Right atrium auricular region (tissue), 2 donors: ENCODE data around the gene TIMM22. TPM values are rescaled to one million over a fixed set of nuclear protein-coding genes. Genes with fewer than 3 reads are reported as not detected.

ENCODE experiments used
- DNase-seq: peaks from one replicate; pipeline ENCODE4 v3.0.0-alpha.2; 2019; ENCODE audit warnings: low spot score
- H3K27ac ChIP-seq, 2 donors: fragments of 200-600 bp; sonication (generic); 1 replicate in 1 of 2; 2 replicates in 1 of 2; pipeline ENCODE4 v1.5.1; 2016 to 2019
- H3K27me3 ChIP-seq, 2 donors: fragments of 200-600 bp; sonication (generic); one replicate each; pipeline versions ENCODE4 v1.5.1 to v1.6.0; 2017 to 2019
- H3K36me3 ChIP-seq: fragments of 200-600 bp; sonication (generic); one replicate; pipeline ENCODE4 v1.5.1; 2016
- H3K4me1 ChIP-seq, 2 donors: fragments of 200-600 bp; sonication (generic); one replicate each; pipeline versions ENCODE4 v1.5.1 to v1.6.0; 2017 to 2019
- H3K4me3 ChIP-seq, 2 donors: fragments of 200-600 bp; sonication (generic); 1 replicate in 1 of 2; 2 replicates in 1 of 2; pipeline ENCODE4 v1.5.1; 2017 to 2019; ENCODE audit warnings: mild to moderate bottlenecking in 1 of 2, moderate library complexity in 1 of 2
- H3K9me3 ChIP-seq, 2 donors: fragments of 200-600 bp; sonication (generic); one replicate each; pipeline ENCODE4 v1.5.1; 2019
- CTCF ChIP-seq, 2 donors: fragments of 200-600 bp; sonication (generic); IDR thresholded peaks; one replicate each; pipeline ENCODE4 v1.5.1; 2019; ENCODE audit warnings: antibody characterized with exemption in 2 of 2
- total RNA-seq, 2 donors: library from RNA; depleted of rRNA; stranded (reverse); fragments of >200 nt; gene quantifications; one replicate each; pipeline ENCODE4 v1.1.0, GENCODE V29; 2016

TIMM22 gene
- total RNA-seq, 2 donors from 2014 or later = 14.8 to 15.4 TPM

DNA sequence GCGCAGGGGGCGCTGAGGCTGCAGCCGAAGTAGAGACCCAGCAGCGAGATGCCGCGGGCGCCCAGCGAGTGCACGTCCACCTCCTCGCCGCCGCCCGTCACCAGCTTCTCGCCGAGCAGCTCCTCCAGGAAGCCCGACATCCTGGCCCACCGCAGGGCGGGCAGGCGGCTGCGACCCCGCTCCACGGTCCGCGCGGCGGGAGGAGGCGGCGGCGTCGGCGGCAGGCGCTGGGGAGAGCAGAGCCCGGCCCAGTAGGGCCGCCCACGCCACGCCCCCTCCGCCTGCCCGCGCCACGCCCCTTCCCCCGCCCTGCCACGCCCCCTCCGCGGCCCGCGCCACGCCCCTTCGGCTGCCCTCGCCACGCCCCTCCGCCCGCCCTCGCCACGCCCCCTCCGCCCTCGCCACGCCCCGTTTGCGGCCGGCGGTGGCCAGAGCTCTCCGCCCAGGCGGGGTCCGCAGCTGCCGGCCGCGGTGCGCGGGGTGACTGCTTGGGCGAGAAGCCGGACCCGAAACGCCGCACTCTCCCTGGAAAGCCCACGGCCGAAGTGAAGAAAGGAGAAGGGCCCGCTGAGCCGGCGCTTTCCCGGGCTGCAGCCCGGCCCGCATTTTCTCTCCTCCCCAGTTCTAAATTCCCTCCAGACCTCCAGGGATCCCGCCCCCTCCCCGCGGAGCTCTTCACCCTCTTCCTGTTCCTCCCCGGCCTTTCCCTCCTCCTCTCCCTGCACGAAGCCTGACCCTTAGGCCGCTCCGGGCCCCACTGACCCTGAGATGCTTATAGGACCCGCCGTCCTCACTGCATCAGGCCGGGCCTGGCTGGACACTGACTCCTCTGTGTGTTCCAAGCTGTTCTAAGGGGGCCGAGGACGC lies 17.2 kb upstream of the TIMM22 start, which contains the start of gene NXN:
Gene NXN, minus strand, starts transcription at position 238 of the 867 bp plus-strand sequence.
- Histone ChIP-seq H3K9me3 (no peaks in the 10 kb centered on the region), H3K4me3 (peak within 1 kb of the TSS; percentile 70 to 81), H3K4me1 (peaks cover 0 to 28% of the 10 kb centered on the region in 2 donors), H3K36me3 (no peaks in the 10 kb centered on the region), H3K27ac (peak within 1 kb of the TSS; percentile 85 to 87), H3K27me3 (no peaks in the 10 kb centered on the region)
- DNase-seq = peak; percentile 80
- no peak for TF ChIP-seq CTCF (IDR thresholded peaks at IDR 0.05)

DNA sequence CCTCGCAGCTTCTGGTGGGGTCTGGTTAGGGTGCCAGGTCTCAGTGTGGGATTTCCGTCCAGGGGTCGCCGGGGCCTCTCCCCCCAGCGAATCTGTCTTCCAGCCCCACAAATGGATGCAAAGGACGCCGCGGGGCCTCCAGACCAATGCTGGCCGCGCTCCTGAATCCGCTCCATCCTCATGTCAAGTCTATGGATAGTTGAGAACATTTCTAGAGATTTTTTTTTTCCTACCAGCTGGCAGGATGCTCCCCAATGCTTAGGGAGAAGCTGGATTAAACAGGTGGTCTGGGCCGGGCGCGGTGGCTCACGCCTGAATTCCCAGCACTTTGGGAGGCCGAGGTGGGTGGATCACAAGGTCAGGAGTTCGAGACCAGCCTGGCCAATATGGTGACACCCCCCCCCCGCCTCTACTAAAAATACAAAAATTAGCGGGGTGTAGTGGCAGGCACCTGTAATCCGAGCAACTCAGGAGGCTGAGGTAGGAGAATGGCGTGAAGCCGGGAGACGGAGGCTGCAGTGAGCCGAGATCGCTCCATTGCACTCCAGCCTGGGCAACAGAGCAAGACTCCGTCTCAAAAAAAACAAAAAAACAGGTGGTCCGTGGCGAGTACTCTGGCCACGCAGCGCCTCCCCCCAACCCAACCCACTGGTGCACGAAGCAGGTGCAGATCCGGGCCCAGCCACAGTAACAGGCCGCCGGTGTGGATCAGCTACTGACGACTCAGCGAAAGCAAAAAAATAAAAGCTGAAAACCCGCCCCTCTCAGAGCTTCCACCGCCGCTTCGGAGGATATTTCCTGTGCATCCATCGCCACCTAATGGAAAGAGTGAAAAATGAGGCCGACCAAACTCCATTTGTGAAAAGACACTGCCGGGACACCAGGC lies 16.3 kb upstream of the TIMM22 start:
- Histone ChIP-seq H3K4me3 (peak overlapping the region; percentile 45 to 81), H3K9me3 (no peaks in the 10 kb centered on the region), H3K27me3 (no peaks in the 10 kb centered on the region), H3K27ac (peak overlapping the region; percentile 85 to 87), H3K4me1 (peaks cover 0 to 28% of the 10 kb centered on the region in 2 donors), H3K36me3 (no peaks in the 10 kb centered on the region)
- peak; percentile 84 for DNase-seq
- TF ChIP-seq CTCF (IDR thresholded peaks at IDR 0.05) = peak; percentile 61 to 86

GRCh38 chr17:981292-981658 lies 15.7 kb upstream of the TIMM22 start:
- peaks cover 0 to 28% of the 10 kb centered on the region in 2 donors for H3K4me1 ChIP-seq
- H3K27me3 ChIP-seq = no peaks in the 10 kb centered on the region
- H3K9me3 ChIP-seq = no peaks in the 10 kb centered on the region
- H3K4me3 ChIP-seq = no peak overlapping the region
- no peaks in the 10 kb centered on the region for H3K36me3 ChIP-seq
- peak in 1 of 2 donors; percentile 3 for TF ChIP-seq CTCF (IDR thresholded peaks at IDR 0.05)
- H3K27ac ChIP-seq = no peak overlapping the region
- DNase-seq = no peak

- no peak for DNase-seq
- Histone ChIP-seq H3K4me1 (peaks cover 0 to 10% of the 10 kb centered on the region in 2 donors), H3K4me3 (no peak overlapping the region), H3K27me3 (no peaks in the 10 kb centered on the region), H3K27ac (no peak overlapping the region), H3K36me3 (no peaks in the 10 kb centered on the region), H3K9me3 (no peaks in the 10 kb centered on the region)
- TF ChIP-seq CTCF (IDR thresholded peaks at IDR 0.05) = no peak
These were observed 13.0 kb upstream of the TIMM22 start for GRCh38 chr17:983921-984320.

- H3K4me3 ChIP-seq = no peak overlapping the region
- H3K27me3 ChIP-seq = no peaks in the 10 kb centered on the region
- no peak for TF ChIP-seq CTCF (IDR thresholded peaks at IDR 0.05)
- no peaks in the 10 kb centered on the region for H3K36me3 ChIP-seq
- no peak overlapping the region for H3K27ac ChIP-seq
- DNase-seq = no peak
- H3K4me1 ChIP-seq = no peaks in the 10 kb centered on the region
- H3K9me3 ChIP-seq = no peaks in the 10 kb centered on the region
These were observed 10.5 kb upstream of the TIMM22 start for GRCh38 chr17:986322-986929.
